CD4-positive, alpha-beta T cell treated with Interleukin-17A for 4 hours (primary cell): ENCODE measurements around the gene CLECL1.
"Not testable (repeated sequence)": the region's sequence is repeated elsewhere in the genome, so short reads cannot be mapped to it uniquely, and the experiment has no call there.

Source experiments
- DNase-seq: peaks from one replicate; pipeline ENCODE4 v3.0.0-alpha.2; 2020; ENCODE audit warnings: mixed read lengths

CLECL1 gene

GRCh38 chr12:9692909-9693308 is 40.0 kb downstream of the CLECL1 start:
- DNase-seq: no peak

- DNase-seq: no peak
Observed at GRCh38 chr12:9687228-9687627, 45.7 kb downstream of the CLECL1 start.

- no peak for DNase-seq
Observed at GRCh38 chr12:9685915-9686314, 47.0 kb downstream of the CLECL1 start.

- not testable (repeated sequence) for DNase-seq
Observed at GRCh38 chr12:9685366-9685765, 47.5 kb downstream of the CLECL1 start.

GRCh38 chr12:9682949-9683348 is 49.9 kb downstream of the CLECL1 start:
- not testable (repeated sequence) for DNase-seq

- DNase-seq: not testable (repeated sequence)
Observed at GRCh38 chr12:9682508-9682907, 50.4 kb downstream of the CLECL1 start.

- peak; percentile 59 for DNase-seq
Observed at GRCh38 chr12:9674226-9674590, 58.7 kb downstream of the CLECL1 start.

GRCh38 chr12:9673404-9674225 is 59.3 kb downstream of the CLECL1 start:
- DNase-seq: peak; percentile 75
